ENCODE measurements around the gene HSBP1.

DNA sequence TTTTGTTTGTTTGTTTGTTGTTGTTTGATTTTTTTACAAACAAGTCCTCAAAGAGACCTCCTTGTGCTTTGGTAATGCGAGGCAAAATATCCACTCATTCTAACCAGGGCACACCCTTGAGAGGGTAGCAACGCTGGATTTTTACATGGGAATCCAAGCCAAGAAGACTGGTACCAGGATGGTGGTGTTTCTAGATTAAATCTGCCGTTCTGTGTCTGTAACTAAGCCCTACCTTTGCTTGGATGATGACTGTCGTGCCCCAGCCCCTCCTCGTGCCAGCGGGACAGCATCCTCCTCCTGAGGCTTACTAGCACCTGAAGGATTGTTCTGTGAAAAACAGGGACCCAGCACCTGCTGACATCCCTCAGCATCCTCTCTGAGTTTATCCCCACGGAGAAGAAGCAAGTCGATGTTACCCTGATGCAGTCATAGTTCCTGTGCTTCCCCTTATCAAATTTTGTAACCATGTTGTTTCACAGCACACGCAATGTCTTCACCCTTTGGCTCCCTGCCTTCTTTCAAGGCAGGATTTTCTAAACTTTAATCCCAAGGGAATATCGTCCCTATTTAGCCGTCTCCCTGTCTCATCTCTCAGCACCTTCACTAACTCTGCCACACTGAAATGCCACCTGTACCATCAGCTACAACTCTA lies 5.1 kb upstream of the HSBP1 start:
- TF ChIP-seq, protein P1, sequence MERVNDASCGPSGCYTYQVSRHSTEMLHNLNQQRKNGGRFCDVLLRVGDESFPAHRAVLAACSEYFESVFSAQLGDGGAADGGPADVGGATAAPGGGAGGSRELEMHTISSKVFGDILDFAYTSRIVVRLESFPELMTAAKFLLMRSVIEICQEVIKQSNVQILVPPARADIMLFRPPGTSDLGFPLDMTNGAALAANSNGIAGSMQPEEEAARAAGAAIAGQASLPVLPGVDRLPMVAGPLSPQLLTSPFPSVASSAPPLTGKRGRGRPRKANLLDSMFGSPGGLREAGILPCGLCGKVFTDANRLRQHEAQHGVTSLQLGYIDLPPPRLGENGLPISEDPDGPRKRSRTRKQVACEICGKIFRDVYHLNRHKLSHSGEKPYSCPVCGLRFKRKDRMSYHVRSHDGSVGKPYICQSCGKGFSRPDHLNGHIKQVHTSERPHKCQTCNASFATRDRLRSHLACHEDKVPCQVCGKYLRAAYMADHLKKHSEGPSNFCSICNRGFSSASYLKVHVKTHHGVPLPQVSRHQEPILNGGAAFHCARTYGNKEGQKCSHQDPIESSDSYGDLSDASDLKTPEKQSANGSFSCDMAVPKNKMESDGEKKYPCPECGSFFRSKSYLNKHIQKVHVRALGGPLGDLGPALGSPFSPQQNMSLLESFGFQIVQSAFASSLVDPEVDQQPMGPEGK (CRISPR knock-in tag; IDR thresholded peaks at IDR 0.05; ENCODE audit: borderline replicate concordance): no peak
- TF ChIP-seq SNAI2 (CRISPR knock-in tag; IDR thresholded peaks at IDR 0.05) (no peak), ESRRG (CRISPR knock-in tag; IDR thresholded peaks at IDR 0.05) (no peak), CSDC2 (CRISPR knock-in tag; IDR thresholded peaks at IDR 0.05) (no peak), BACH2 (CRISPR knock-in tag; IDR thresholded peaks at IDR 0.05; ENCODE audit: borderline replicate concordance) (no peak), ZFP3 (CRISPR knock-in tag; IDR thresholded peaks at IDR 0.05) (no peak), ZNF8 (CRISPR knock-in tag; IDR thresholded peaks at IDR 0.05) (no peak), ZFP30 (CRISPR knock-in tag; IDR thresholded peaks at IDR 0.05) (no peak), OSR1 (CRISPR knock-in tag; IDR thresholded peaks at IDR 0.05) (no peak), ZC3H10 (CRISPR knock-in tag; IDR thresholded peaks at IDR 0.05) (no peak)
- TF ChIP-seq, protein P2, sequence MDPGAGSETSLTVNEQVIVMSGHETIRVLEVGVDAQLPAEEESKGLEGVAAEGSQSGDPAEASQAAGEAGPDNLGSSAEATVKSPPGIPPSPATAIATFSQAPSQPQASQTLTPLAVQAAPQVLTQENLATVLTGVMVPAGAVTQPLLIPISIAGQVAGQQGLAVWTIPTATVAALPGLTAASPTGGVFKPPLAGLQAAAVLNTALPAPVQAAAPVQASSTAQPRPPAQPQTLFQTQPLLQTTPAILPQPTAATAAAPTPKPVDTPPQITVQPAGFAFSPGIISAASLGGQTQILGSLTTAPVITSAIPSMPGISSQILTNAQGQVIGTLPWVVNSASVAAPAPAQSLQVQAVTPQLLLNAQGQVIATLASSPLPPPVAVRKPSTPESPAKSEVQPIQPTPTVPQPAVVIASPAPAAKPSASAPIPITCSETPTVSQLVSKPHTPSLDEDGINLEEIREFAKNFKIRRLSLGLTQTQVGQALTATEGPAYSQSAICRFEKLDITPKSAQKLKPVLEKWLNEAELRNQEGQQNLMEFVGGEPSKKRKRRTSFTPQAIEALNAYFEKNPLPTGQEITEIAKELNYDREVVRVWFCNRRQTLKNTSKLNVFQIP (CRISPR knock-in tag; IDR thresholded peaks at IDR 0.05; ENCODE audit: borderline replicate concordance, low read depth): no peak
- TF ChIP-seq, protein P3, sequence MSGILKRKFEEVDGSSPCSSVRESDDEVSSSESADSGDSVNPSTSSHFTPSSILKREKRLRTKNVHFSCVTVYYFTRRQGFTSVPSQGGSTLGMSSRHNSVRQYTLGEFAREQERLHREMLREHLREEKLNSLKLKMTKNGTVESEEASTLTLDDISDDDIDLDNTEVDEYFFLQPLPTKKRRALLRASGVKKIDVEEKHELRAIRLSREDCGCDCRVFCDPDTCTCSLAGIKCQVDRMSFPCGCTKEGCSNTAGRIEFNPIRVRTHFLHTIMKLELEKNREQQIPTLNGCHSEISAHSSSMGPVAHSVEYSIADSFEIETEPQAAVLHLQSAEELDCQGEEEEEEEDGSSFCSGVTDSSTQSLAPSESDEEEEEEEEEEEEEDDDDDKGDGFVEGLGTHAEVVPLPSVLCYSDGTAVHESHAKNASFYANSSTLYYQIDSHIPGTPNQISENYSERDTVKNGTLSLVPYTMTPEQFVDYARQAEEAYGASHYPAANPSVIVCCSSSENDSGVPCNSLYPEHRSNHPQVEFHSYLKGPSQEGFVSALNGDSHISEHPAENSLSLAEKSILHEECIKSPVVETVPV (CRISPR knock-in tag; IDR thresholded peaks at IDR 0.05): no peak
- TF ChIP-seq, protein P4, sequence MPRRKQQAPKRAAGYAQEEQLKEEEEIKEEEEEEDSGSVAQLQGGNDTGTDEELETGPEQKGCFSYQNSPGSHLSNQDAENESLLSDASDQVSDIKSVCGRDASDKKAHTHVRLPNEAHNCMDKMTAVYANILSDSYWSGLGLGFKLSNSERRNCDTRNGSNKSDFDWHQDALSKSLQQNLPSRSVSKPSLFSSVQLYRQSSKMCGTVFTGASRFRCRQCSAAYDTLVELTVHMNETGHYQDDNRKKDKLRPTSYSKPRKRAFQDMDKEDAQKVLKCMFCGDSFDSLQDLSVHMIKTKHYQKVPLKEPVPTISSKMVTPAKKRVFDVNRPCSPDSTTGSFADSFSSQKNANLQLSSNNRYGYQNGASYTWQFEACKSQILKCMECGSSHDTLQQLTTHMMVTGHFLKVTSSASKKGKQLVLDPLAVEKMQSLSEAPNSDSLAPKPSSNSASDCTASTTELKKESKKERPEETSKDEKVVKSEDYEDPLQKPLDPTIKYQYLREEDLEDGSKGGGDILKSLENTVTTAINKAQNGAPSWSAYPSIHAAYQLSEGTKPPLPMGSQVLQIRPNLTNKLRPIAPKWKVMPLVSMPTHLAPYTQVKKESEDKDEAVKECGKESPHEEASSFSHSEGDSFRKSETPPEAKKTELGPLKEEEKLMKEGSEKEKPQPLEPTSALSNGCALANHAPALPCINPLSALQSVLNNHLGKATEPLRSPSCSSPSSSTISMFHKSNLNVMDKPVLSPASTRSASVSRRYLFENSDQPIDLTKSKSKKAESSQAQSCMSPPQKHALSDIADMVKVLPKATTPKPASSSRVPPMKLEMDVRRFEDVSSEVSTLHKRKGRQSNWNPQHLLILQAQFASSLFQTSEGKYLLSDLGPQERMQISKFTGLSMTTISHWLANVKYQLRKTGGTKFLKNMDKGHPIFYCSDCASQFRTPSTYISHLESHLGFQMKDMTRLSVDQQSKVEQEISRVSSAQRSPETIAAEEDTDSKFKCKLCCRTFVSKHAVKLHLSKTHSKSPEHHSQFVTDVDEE (CRISPR knock-in tag; IDR thresholded peaks at IDR 0.05): no peak
- TF ChIP-seq, protein P5, sequence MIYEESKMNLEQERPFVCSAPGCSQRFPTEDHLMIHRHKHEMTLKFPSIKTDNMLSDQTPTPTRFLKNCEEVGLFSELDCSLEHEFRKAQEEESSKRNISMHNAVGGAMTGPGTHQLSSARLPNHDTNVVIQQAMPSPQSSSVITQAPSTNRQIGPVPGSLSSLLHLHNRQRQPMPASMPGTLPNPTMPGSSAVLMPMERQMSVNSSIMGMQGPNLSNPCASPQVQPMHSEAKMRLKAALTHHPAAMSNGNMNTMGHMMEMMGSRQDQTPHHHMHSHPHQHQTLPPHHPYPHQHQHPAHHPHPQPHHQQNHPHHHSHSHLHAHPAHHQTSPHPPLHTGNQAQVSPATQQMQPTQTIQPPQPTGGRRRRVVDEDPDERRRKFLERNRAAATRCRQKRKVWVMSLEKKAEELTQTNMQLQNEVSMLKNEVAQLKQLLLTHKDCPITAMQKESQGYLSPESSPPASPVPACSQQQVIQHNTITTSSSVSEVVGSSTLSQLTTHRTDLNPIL (CRISPR knock-in tag; IDR thresholded peaks at IDR 0.05; ENCODE audit: low read depth): no peak

Measured in SK-N-SH treated with all-trans-retinoic acid at 6 μM for 48 hours (cell line).